ENCODE results near the gene NCAPD2.

DNA sequence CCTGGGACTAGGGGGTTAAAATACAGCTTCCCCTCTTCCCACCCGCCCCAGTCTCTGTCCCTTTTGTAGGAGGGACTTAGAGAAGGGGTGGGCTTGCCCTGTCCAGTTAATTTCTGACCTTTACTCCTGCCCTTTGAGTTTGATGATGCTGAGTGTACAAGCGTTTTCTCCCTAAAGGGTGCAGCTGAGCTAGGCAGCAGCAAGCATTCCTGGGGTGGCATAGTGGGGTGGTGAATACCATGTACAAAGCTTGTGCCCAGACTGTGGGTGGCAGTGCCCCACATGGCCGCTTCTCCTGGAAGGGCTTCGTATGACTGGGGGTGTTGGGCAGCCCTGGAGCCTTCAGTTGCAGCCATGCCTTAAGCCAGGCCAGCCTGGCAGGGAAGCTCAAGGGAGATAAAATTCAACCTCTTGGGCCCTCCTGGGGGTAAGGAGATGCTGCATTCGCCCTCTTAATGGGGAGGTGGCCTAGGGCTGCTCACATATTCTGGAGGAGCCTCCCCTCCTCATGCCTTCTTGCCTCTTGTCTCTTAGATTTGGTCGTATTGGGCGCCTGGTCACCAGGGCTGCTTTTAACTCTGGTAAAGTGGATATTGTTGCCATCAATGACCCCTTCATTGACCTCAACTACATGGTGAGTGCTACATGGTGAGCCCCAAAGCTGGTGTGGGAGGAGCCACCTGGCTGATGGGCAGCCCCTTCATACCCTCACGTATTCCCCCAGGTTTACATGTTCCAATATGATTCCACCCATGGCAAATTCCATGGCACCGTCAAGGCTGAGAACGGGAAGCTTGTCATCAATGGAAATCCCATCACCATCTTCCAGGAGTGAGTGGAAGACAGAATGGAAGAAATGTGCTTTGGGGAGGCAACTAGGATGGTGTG, 42.3 kb downstream of the NCAPD2 start:
- TF ChIP-seq, protein P1, sequence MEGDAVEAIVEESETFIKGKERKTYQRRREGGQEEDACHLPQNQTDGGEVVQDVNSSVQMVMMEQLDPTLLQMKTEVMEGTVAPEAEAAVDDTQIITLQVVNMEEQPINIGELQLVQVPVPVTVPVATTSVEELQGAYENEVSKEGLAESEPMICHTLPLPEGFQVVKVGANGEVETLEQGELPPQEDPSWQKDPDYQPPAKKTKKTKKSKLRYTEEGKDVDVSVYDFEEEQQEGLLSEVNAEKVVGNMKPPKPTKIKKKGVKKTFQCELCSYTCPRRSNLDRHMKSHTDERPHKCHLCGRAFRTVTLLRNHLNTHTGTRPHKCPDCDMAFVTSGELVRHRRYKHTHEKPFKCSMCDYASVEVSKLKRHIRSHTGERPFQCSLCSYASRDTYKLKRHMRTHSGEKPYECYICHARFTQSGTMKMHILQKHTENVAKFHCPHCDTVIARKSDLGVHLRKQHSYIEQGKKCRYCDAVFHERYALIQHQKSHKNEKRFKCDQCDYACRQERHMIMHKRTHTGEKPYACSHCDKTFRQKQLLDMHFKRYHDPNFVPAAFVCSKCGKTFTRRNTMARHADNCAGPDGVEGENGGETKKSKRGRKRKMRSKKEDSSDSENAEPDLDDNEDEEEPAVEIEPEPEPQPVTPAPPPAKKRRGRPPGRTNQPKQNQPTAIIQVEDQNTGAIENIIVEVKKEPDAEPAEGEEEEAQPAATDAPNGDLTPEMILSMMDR (IDR thresholded peaks at IDR 0.05), result no peak
- TF ChIP-seq POLR2A (IDR thresholded peaks at IDR 0.05), result no peak
